Kidney epithelial cell (primary cell): Measurements from ENCODE around the gene OBP2A. TPM values are rescaled to one million over a fixed set of nuclear protein-coding genes. Genes with fewer than 3 reads are reported as not detected.
"Not testable (repeated sequence)": the region's sequence is repeated elsewhere in the genome, so short reads cannot be mapped to it uniquely, and the experiment has no call there.

ENCODE experiments used
- DNase-seq: peaks from one replicate; pipeline ENCODE4 v3.0.0-alpha.2; 2010; ENCODE audit warnings: low read depth
- H3K27me3 ChIP-seq: 2 replicates; pipeline ENCODE4 v1.6.0; 2011; ENCODE audit warnings: low read length; ENCODE audit not compliant: control insufficient read depth, insufficient read depth
- H3K36me3 ChIP-seq: 2 replicates; pipeline ENCODE4 v1.5.1; 2011; ENCODE audit warnings: low read length; ENCODE audit not compliant: control insufficient read depth, insufficient read depth
- H3K4me3 ChIP-seq: 2 replicates; pipeline ENCODE4 v1.5.1; 2011; ENCODE audit warnings: low read depth, mild to moderate bottlenecking, control low read depth, low read length
- CTCF ChIP-seq: IDR thresholded peaks from 2 replicates; pipeline ENCODE4 v1.5.1; 2011; ENCODE audit warnings: mild to moderate bottlenecking, moderate library complexity, low read length, control low read depth, inconsistent platforms; ENCODE audit not compliant: insufficient read depth, poor library complexity, severe bottlenecking
- total RNA-seq: library from RNA; depleted of rRNA; stranded (reverse); fragments of >200 nt; gene quantifications from 2 replicates; pipeline ENCODE4 v1.2.3, GENCODE V29; 2015

OBP2A gene
- total RNA-seq, 1 donor from 2014 or later, result not detected

GRCh38 chr9:135509458-135509857, 36.5 kb upstream of the OBP2A start:
- Histone ChIP-seq H3K27me3 (no peaks in the 10 kb centered on the region), H3K4me3 (no peak overlapping the region), H3K36me3 (no peaks in the 10 kb centered on the region)
- no peak for DNase-seq
- TF ChIP-seq CTCF, result no peak

- Histone ChIP-seq H3K36me3 (no peaks in the 10 kb centered on the region), H3K4me3 (no peak overlapping the region), H3K27me3 (no peaks in the 10 kb centered on the region)
- no peak for DNase-seq
- no peak for TF ChIP-seq CTCF
These were observed 33.7 kb upstream of the OBP2A start for GRCh38 chr9:135512241-135512603.

- no peak for TF ChIP-seq CTCF
- no peak for DNase-seq
- Histone ChIP-seq H3K27me3 (no peaks in the 10 kb centered on the region), H3K4me3 (no peak overlapping the region), H3K36me3 (no peaks in the 10 kb centered on the region)
These were observed 33.0 kb upstream of the OBP2A start for GRCh38 chr9:135512904-135513303.

- Histone ChIP-seq H3K36me3 (no peaks in the 10 kb centered on the region), H3K4me3 (no peak overlapping the region), H3K27me3 (no peaks in the 10 kb centered on the region)
- no peak for DNase-seq
- no peak for TF ChIP-seq CTCF
These were observed 32.5 kb upstream of the OBP2A start for GRCh38 chr9:135513351-135513846.

GRCh38 chr9:135513906-135514305, 32.0 kb upstream of the OBP2A start:
- not testable (repeated sequence) for H3K36me3 ChIP-seq, H3K4me3 ChIP-seq, DNase-seq, H3K27me3 ChIP-seq

- H3K36me3 ChIP-seq, result no peaks in the 10 kb centered on the region
- H3K4me3 ChIP-seq, result no peak overlapping the region
- H3K27me3 ChIP-seq, result peaks cover under 1% of the 10 kb centered on the region
- no peak for TF ChIP-seq CTCF
- DNase-seq, result no peak
These were observed 31.4 kb upstream of the OBP2A start for GRCh38 chr9:135514342-135515082.
